Nephron (organoid): ENCODE measurements around the gene SATB2.

Experiments
- H3K27ac Mint-ChIP-seq, 3 experiments: 2 replicates each; pipeline ENCODE4 v1.8.0; 2020; ENCODE audit warnings: mixed read lengths in 3 of 3, mild to moderate bottlenecking in 2 of 3, moderate library complexity in 1 of 3
- H3K27me3 Mint-ChIP-seq: 2 replicates; pipeline ENCODE4 v1.8.0; 2021; ENCODE audit warnings: low read depth, mild to moderate bottlenecking, moderate library complexity, mixed read lengths
- H3K36me3 Mint-ChIP-seq: 2 replicates; pipeline ENCODE4 v1.8.0; 2020; ENCODE audit warnings: low read depth, mixed read lengths
- H3K4me1 Mint-ChIP-seq: 2 replicates; pipeline ENCODE4 v1.8.0; 2020; ENCODE audit warnings: mixed read lengths
- H3K4me3 Mint-ChIP-seq, 3 experiments: 2 replicates each; pipeline ENCODE4 v1.8.0; 2020; ENCODE audit warnings: mild to moderate bottlenecking in 3 of 3, mixed read lengths in 3 of 3, moderate library complexity in 2 of 3
- H3K9me3 Mint-ChIP-seq: 2 replicates; pipeline ENCODE4 v1.8.0; 2020; ENCODE audit warnings: mixed read lengths
- TF ChIP-seq, protein P1 (sequence below), 3 experiments: fragments of 200-600 bp; sonication (generic); IDR thresholded peaks; one replicate each; pipeline ENCODE4 v1.5.0; 2021; ENCODE audit warnings: antibody characterized with exemption in 3 of 3; ENCODE audit not compliant: unreplicated experiment in 3 of 3

SATB2 gene

GRCh38 chr2:199228887-199229819 is 228.6 kb downstream of the SATB2 start:
- TF ChIP-seq, protein P1, sequence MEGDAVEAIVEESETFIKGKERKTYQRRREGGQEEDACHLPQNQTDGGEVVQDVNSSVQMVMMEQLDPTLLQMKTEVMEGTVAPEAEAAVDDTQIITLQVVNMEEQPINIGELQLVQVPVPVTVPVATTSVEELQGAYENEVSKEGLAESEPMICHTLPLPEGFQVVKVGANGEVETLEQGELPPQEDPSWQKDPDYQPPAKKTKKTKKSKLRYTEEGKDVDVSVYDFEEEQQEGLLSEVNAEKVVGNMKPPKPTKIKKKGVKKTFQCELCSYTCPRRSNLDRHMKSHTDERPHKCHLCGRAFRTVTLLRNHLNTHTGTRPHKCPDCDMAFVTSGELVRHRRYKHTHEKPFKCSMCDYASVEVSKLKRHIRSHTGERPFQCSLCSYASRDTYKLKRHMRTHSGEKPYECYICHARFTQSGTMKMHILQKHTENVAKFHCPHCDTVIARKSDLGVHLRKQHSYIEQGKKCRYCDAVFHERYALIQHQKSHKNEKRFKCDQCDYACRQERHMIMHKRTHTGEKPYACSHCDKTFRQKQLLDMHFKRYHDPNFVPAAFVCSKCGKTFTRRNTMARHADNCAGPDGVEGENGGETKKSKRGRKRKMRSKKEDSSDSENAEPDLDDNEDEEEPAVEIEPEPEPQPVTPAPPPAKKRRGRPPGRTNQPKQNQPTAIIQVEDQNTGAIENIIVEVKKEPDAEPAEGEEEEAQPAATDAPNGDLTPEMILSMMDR (IDR thresholded peaks at IDR 0.05; ENCODE audit: unreplicated experiment in 3 of 3): no peak
- no peaks in the 10 kb centered on the region for H3K27me3 Mint-ChIP-seq
- no peaks in the 10 kb centered on the region for H3K36me3 Mint-ChIP-seq
- H3K27ac Mint-ChIP-seq: no peak overlapping the region
- H3K9me3 Mint-ChIP-seq: peaks cover 7% of the 10 kb centered on the region
- no peak overlapping the region for H3K4me3 Mint-ChIP-seq
- no peaks in the 10 kb centered on the region for H3K4me1 Mint-ChIP-seq

DNA sequence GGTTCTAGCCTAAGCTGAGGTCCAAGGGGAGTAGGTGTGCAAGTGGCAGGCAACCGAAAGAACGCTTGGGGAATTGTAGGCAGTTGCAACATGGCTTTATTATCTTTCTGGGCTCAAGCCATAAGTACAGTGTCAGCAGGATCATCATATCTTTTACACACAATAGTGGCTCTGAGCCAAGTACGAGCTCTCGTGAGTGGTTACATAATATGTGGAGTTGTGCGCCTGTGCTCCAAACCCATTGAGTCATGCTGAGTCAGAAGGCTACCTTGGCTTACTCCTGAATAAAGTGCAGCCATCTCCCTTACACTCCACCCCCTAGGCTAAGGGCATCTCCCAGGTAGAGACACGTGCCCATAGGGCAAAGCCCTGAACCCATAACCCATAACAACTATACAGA is 233.9 kb downstream of the SATB2 start:
- Mint-ChIP-seq H3K36me3 (no peaks in the 10 kb centered on the region), H3K27me3 (no peaks in the 10 kb centered on the region), H3K4me3 (no peak overlapping the region), H3K9me3 (peaks cover 6% of the 10 kb centered on the region), H3K4me1 (no peaks in the 10 kb centered on the region), H3K27ac (no peak overlapping the region)
- TF ChIP-seq, protein P1 (IDR thresholded peaks at IDR 0.05; ENCODE audit: unreplicated experiment in 3 of 3): no peak

DNA sequence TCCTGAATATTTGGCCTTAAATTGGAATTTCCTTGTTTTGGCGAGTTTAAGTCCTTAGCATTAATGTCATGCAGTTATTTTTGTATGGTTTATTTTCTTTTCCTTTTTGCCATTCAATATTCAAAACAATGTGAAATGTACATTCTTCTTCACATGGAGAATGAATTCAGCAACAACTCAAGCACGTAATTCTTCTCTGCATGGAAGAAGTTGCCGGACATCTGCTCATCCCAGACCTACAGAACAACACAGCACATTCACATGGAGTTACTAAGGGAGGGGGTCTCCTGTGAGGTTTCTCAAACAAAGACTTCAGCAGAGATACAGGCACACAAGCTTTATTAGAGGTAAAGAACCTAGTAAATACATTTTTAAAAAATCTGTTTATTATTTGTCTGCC is 236.8 kb downstream of the SATB2 start:
- Mint-ChIP-seq H3K27ac (no peak overlapping the region), H3K4me1 (no peaks in the 10 kb centered on the region), H3K27me3 (no peaks in the 10 kb centered on the region), H3K4me3 (no peak overlapping the region), H3K36me3 (no peaks in the 10 kb centered on the region), H3K9me3 (peaks cover 6% of the 10 kb centered on the region)
- TF ChIP-seq, protein P1 (IDR thresholded peaks at IDR 0.05; ENCODE audit: unreplicated experiment in 3 of 3): no peak

DNA sequence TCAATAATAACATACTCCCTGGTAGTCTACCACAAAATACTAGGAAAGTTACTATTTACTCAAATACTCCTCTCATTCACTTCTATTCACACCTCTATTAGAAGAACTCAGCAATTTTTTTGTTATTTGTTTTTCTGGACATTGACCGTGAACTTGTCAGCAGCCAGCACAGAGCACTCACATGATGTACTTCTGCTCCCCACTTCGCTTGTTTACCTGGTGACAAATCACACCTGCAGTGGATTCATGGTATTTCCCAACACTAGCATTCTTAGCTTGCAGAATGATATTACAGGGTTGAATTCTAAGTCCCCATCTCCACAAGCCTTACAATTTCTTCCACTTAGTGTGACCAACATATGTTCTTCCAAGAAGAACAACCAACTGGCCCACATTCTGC is 238.2 kb downstream of the SATB2 start:
- Mint-ChIP-seq H3K4me1 (no peaks in the 10 kb centered on the region), H3K27me3 (no peaks in the 10 kb centered on the region), H3K9me3 (peaks cover 6% of the 10 kb centered on the region), H3K27ac (no peak overlapping the region), H3K36me3 (no peaks in the 10 kb centered on the region), H3K4me3 (no peak overlapping the region)
- TF ChIP-seq, protein P1 (IDR thresholded peaks at IDR 0.05; ENCODE audit: unreplicated experiment in 3 of 3): no peak
